Uterus (tissue), 2 donors: ENCODE results near the gene PI4KA.
"Not testable (repeated sequence)": the region's sequence is repeated elsewhere in the genome, so short reads cannot be mapped to it uniquely, and the experiment has no call there.

Experiments used
- CTCF ChIP-seq, 4 experiments: fragments of 200-600 bp in 2 of 4; fragments of 450-650 bp in 2 of 4; sonication (generic) in 2 of 4; IDR thresholded peaks; one replicate each; pipeline ENCODE4 v1.5.1; 2016 to 2019; ENCODE audit warnings: antibody characterized with exemption in 4 of 4, mild to moderate bottlenecking in 2 of 4, moderate library complexity in 1 of 4
- POLR2A ChIP-seq, 2 donors: fragments of 450-650 bp; IDR thresholded peaks; one replicate each; pipeline ENCODE4 v1.6.1; 2016; ENCODE audit warnings: antibody characterized with exemption in 2 of 2, mild to moderate bottlenecking in 1 of 2, moderate library complexity in 1 of 2

- not testable (repeated sequence) for TF ChIP-seq POLR2A, CTCF (IDR thresholded peaks at IDR 0.05)
Observed at GRCh38 chr22:20668226-20668625, 190.4 kb downstream of the PI4KA start.
